Endothelial cell of umbilical vein (primary cell): ENCODE measurements around the gene ESRRB. TPM values are rescaled to one million over a fixed set of nuclear protein-coding genes. Genes with fewer than 3 reads are reported as not detected.

Experiments
- BruUV-seq: library from RNA; stranded (reverse); fragments of 400-500 nt; replicated peaks from 2 replicates; lab custom pipeline; 2021; lab: Mats Ljungman, UMichigan
- CTCF ChIA-PET: fragments of 300-600, 350-600 bp; sonication (Branson Sonifier 250); formaldehyde crosslinking; loops from one replicate; lab custom pipeline; 2021; ENCODE audit warnings: antibody characterized with exemption, inconsistent platforms; lab: Charles Lee
- POLR2A ChIA-PET: fragments of 300-600, 350-600 bp; sonication (Branson Sonifier 250); formaldehyde crosslinking; loops from one replicate; lab custom pipeline; 2021; ENCODE audit warnings: antibody characterized with exemption, inconsistent platforms; lab: Charles Lee
- DNase-seq: peaks from one replicate; pipeline ENCODE4 v3.0.0-alpha.2; 2011; ENCODE audit warnings: low read depth, low spot score
- FAIRE-seq: peaks from 2 replicates; lab custom pipeline; 2011; peaks lifted over from hg19 to GRCh38; lab: Jason Lieb, UNC
- H2AFZ ChIP-seq: 2 replicates; pipeline ENCODE4 v1.6.0; 2012; ENCODE audit warnings: low read depth, low read length, control low read depth, inconsistent platforms
- H3K27ac ChIP-seq: 2 replicates; pipeline ENCODE4 v1.5.1; 2011; ENCODE audit warnings: low read depth, mild to moderate bottlenecking, control low read depth, low read length, moderate library complexity; ENCODE audit not compliant: insufficient read depth
- H3K27me3 ChIP-seq, 2 experiments: 2 replicates each; pipeline versions ENCODE4 v1.6.0 to v1.6.1; 2011; ENCODE audit warnings: low read length in 2 of 2, mixed read lengths in 1 of 2; ENCODE audit not compliant: control insufficient read depth in 2 of 2, insufficient read depth in 2 of 2
- H3K36me3 ChIP-seq, 2 experiments: 2 replicates in 1 of 2; 3 replicates in 1 of 2; pipeline ENCODE4 v1.5.1; 2011; ENCODE audit warnings: low read length in 2 of 2, mild to moderate bottlenecking in 1 of 2, moderate library complexity in 1 of 2; ENCODE audit not compliant: control insufficient read depth in 2 of 2, insufficient read depth in 2 of 2; ENCODE audit errors: extremely low read depth in 1 of 2
- H3K4me1 ChIP-seq: 3 replicates; pipeline ENCODE4 v1.5.1; 2011; ENCODE audit warnings: mild to moderate bottlenecking, low read length; ENCODE audit not compliant: control insufficient read depth, insufficient read depth; ENCODE audit errors: extremely low read depth
- H3K4me2 ChIP-seq: 2 replicates; pipeline ENCODE4 v1.6.1; 2011; ENCODE audit warnings: low read length, control low read depth, mixed read lengths; ENCODE audit not compliant: insufficient read depth
- H3K4me3 ChIP-seq, 3 experiments: fragments of 200-600 bp in 1 of 3; sonication (generic), shearing (Covaris generic) in 1 of 3; replicated peaks in 1 of 3; 2 replicates each; pipeline ENCODE4 v1.5.1; 2011 to 2016; ENCODE audit warnings: control low read depth in 3 of 3, low read length in 3 of 3, mild to moderate bottlenecking in 2 of 3, inconsistent platforms in 1 of 3, low read depth in 1 of 3, moderate library complexity in 1 of 3; ENCODE audit not compliant: insufficient read depth in 1 of 3
- H3K79me2 ChIP-seq: 2 replicates; pipeline ENCODE4 v1.6.0; 2012; ENCODE audit warnings: low read length, inconsistent platforms; ENCODE audit not compliant: control insufficient read depth, insufficient read depth
- H3K9ac ChIP-seq: replicated peaks from 2 replicates; pipeline ENCODE3; 2011; ENCODE audit warnings: low read length, control low read depth; ENCODE audit not compliant: insufficient read depth; ENCODE audit errors: extremely low read depth
- H3K9me1 ChIP-seq: replicated peaks from 3 replicates; pipeline ENCODE4 v1.6.0; 2011; ENCODE audit warnings: mild to moderate bottlenecking, low read length; ENCODE audit not compliant: control insufficient read depth, insufficient read depth; ENCODE audit errors: extremely low read depth
- H3K9me3 ChIP-seq: replicated peaks from 2 replicates; pipeline ENCODE4 v1.5.1; 2012; ENCODE audit warnings: low read length, inconsistent platforms; ENCODE audit not compliant: control insufficient read depth, insufficient read depth
- H4K20me1 ChIP-seq: replicated peaks from 2 replicates; pipeline ENCODE3; 2011; ENCODE audit warnings: mild to moderate bottlenecking, low read length; ENCODE audit not compliant: control insufficient read depth, insufficient read depth; ENCODE audit errors: extremely low read depth
- EZH2 ChIP-seq: IDR thresholded peaks from 2 replicates; pipeline ENCODE4 v1.6.1; 2012; ENCODE audit warnings: borderline replicate concordance, low read depth, mild to moderate bottlenecking, moderate library complexity, low read length, inconsistent platforms; ENCODE audit not compliant: severe bottlenecking
- FOS ChIP-seq: IDR thresholded peaks from 2 replicates; pipeline ENCODE4 v1.6.1; 2011; ENCODE audit warnings: mild to moderate bottlenecking, low read length, moderate library complexity, borderline replicate concordance; ENCODE audit not compliant: insufficient read depth
- GATA2 ChIP-seq: IDR thresholded peaks from 2 replicates; pipeline ENCODE4 v1.7.0; 2011; ENCODE audit warnings: low read depth, mild to moderate bottlenecking, moderate library complexity, mixed read lengths, low read length; ENCODE audit not compliant: insufficient read length, insufficient read depth
- MYC ChIP-seq: IDR thresholded peaks from one replicate; pipeline ENCODE4 v1.6.1; 2011; ENCODE audit warnings: mild to moderate bottlenecking, low read depth, low read length
- POLR2A ChIP-seq: IDR thresholded peaks from 2 replicates; pipeline ENCODE4 v1.6.1; 2012; ENCODE audit warnings: low read depth, mild to moderate bottlenecking, control low read depth, low read length
- POLR2AphosphoS5 ChIP-seq: IDR thresholded peaks from 2 replicates; pipeline ENCODE4 v1.6.1; 2012; ENCODE audit warnings: low read depth, mild to moderate bottlenecking, control low read depth, low read length, moderate library complexity; ENCODE audit not compliant: insufficient read depth
- dilution Hi-C: fragments of 300-500 bp; cut with MboI; formaldehyde crosslinking; loops from one replicate; pipeline ENCODE4 v1.15.0; 2019; ENCODE audit warnings: low sequenced_read_pairs; ENCODE audit not compliant: extremely low pct_ligation_motif_present
- intact Hi-C: fragments of 100-400 bp; cut with micrococcal nuclease; formaldehyde crosslinking; loops from one replicate; pipeline ENCODE4 v1.10.0; 2022
- polyA plus RNA-seq, 4 experiments: library from polyadenylated mRNA; depleted of rRNA in 3 of 4; stranded (reverse) in 3 of 4; unstranded in 1 of 4; fragments of >200 nt; gene quantifications; 2 replicates each; pipeline versions ENCODE4 v1.2.1 to v1.2.3, GENCODE V29; 2011 to 2012; ENCODE audit warnings: missing spikeins in 1 of 4
- total RNA-seq: library from RNA; stranded (reverse); gene quantifications from 2 replicates; pipeline ENCODE4 v1.2.3, GENCODE V29; 2021
- TF ChIP-seq, protein P1 (sequence below): IDR thresholded peaks from 2 replicates; pipeline ENCODE4 v1.6.1; 2011; ENCODE audit not compliant: insufficient read depth, insufficient read length
- TF ChIP-seq, protein P2 (sequence below), 2 donors: IDR thresholded peaks; 1 replicate in 1 of 2; 2 replicates in 1 of 2; pipeline ENCODE4 v1.5.1; 2011; ENCODE audit warnings: low read length in 2 of 2, mild to moderate bottlenecking in 2 of 2, moderate library complexity in 2 of 2, control low read depth in 1 of 2, inconsistent platforms in 1 of 2, low read depth in 1 of 2; ENCODE audit not compliant: insufficient read depth in 1 of 2; ENCODE audit errors: extremely low read depth in 1 of 2

The ESRRB gene
- total and polyA plus RNA-seq, 2 donors (not counting 3 experiments of a cell fraction or from before 2014, with no cell fraction given): not detected

DNA sequence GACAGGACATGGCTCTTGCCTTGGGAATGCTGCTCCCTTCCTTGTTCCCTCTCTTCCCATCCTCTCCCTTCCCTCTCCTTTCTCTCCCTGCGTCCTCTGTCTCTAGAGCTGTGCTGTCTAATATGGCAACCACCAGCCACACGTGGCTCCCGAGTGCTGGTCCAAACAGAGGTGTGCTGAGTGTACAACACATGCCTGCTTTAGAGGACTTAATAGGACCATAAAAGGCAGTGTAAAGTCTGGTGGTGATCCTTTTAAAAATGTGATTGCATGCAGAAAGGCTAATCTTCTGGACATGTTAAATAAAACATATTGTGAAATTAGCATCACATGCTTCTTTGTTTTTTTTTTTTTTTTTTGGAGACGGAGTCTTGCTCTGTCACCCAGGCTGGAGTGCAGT lies 87.2 kb downstream of the ESRRB start:
- Histone ChIP-seq H3K9me3 (no peaks in the 10 kb centered on the region), H3K9ac (no peak overlapping the region), H3K4me2 (no peak overlapping the region), H3K4me3 (no peak overlapping the region), H3K27me3 (no peaks in the 10 kb centered on the region), H3K79me2 (no peaks in the 10 kb centered on the region), H3K9me1 (no peaks in the 10 kb centered on the region), H3K36me3 (no peaks in the 10 kb centered on the region), H4K20me1 (no peaks in the 10 kb centered on the region), H3K27ac (no peak overlapping the region), H2AFZ (no peak overlapping the region), H3K4me1 (no peaks in the 10 kb centered on the region)
- no peak for TF ChIP-seq MYC
- TF ChIP-seq POLR2A: no peak
- no peak for TF ChIP-seq GATA2
- TF ChIP-seq FOS: no peak
- BruUV-seq: no TSS peak
- DNase-seq (no peak), FAIRE-seq (no peak)
- intact Hi-C loops (no loop called here), dilution Hi-C loops (no loop called here)
- CTCF ChIA-PET: interaction anchor here (1.3 kb wide), 1 partner anchor 22 kb away, joined by 3 read pairs; no protein-coding TSS in a partner anchor
- POLR2A ChIA-PET: no interaction called here

DNA sequence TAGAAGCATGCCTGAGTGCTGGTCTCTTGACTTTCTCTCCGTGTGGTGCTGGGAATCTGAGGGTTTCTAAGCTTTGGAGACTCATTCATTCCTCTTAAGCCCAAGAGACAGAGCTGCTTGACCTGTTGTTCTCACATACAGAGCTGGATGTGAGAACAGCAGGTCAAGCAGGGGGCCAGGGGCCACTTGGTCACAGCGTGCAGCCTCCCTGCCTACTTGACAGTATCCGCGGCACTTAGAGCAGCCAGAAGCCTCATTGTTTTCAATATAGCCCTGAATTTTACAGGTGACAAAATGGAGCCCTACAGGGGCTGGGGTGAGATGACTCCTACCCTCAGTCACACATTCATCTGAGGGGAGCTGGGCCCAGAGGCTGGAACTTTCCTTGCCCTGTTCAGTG lies 88.9 kb downstream of the ESRRB start:
- H3K9ac ChIP-seq: no peak overlapping the region
- H3K4me2 ChIP-seq: no peak overlapping the region
- no peak overlapping the region for H3K4me3 ChIP-seq
- no peaks in the 10 kb centered on the region for H3K4me1 ChIP-seq
- dilution Hi-C loops: no loop called here
- H3K9me3 ChIP-seq: no peaks in the 10 kb centered on the region
- DNase-seq (no peak), FAIRE-seq (no peak)
- BruUV-seq: no TSS peak
- ChIA-PET CTCF (no interaction called here), POLR2A (no interaction called here)
- H3K79me2 ChIP-seq: no peaks in the 10 kb centered on the region
- no peaks in the 10 kb centered on the region for H3K9me1 ChIP-seq
- no peak overlapping the region for H3K27ac ChIP-seq
- H3K36me3 ChIP-seq: no peaks in the 10 kb centered on the region
- H3K27me3 ChIP-seq: no peaks in the 10 kb centered on the region
- H2AFZ ChIP-seq: no peak overlapping the region
- no peaks in the 10 kb centered on the region for H4K20me1 ChIP-seq
- TF ChIP-seq POLR2AphosphoS5 (no peak), GATA2 (no peak), EZH2 (no peak)
- TF ChIP-seq, protein P1, sequence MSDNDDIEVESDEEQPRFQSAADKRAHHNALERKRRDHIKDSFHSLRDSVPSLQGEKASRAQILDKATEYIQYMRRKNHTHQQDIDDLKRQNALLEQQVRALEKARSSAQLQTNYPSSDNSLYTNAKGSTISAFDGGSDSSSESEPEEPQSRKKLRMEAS: no peak
- TF ChIP-seq, protein P2, sequence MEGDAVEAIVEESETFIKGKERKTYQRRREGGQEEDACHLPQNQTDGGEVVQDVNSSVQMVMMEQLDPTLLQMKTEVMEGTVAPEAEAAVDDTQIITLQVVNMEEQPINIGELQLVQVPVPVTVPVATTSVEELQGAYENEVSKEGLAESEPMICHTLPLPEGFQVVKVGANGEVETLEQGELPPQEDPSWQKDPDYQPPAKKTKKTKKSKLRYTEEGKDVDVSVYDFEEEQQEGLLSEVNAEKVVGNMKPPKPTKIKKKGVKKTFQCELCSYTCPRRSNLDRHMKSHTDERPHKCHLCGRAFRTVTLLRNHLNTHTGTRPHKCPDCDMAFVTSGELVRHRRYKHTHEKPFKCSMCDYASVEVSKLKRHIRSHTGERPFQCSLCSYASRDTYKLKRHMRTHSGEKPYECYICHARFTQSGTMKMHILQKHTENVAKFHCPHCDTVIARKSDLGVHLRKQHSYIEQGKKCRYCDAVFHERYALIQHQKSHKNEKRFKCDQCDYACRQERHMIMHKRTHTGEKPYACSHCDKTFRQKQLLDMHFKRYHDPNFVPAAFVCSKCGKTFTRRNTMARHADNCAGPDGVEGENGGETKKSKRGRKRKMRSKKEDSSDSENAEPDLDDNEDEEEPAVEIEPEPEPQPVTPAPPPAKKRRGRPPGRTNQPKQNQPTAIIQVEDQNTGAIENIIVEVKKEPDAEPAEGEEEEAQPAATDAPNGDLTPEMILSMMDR (IDR thresholded peaks at IDR 0.05; ENCODE audit: extremely low read depth in 1 of 2, insufficient read depth in 1 of 2, low read depth in 1 of 2, low read length in 2 of 2): no peak
- intact Hi-C loops: no loop called here
